ENCODE measurements around the gene C2CD4C.
A peak's percentile ranks its signal among the peaks of the same experiment; 100 is the strongest.
"Not testable (repeated sequence)": the region's sequence is repeated elsewhere in the genome, so short reads cannot be mapped to it uniquely, and the experiment has no call there.

The C2CD4C gene

GRCh38 chr19:413756-414420 is 4.9 kb upstream of the C2CD4C start:
- no peak for DNase-seq (ENCODE audit: low spot score)

- no peak for DNase-seq (ENCODE audit: low spot score)
Observed at GRCh38 chr19:412356-413355, 3.7 kb upstream of the C2CD4C start.

DNA sequence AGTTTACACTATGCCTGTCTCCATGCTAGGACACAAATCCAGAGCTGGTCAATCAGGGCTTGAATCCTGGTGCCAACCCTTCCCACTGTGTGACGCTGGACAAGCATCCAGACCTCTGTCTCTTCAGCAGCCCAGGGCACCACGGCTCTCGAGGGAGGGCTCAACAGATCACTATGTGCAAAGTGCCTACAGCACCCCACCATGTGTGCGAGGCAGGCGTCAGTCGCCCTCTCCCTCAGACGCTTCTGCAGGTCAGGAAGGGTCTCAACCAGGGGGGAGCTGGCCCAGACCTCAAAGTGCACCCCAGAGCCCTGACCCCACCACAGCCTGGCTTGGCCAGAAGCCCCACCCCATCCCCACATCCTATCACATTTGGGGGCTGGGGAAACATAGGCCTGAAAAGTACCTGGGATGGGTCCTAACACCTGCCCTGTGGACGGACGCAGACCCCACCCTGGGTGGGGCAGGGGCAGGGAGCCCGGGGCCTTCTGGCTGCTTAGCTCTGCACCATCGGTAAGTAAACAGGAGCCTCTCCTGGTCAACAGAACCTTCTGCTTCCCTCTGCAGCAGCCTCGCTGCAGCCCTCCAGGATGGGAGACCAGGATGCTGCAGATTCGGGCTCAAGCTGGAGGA is 2.9 kb upstream of the C2CD4C start:
- no peak for DNase-seq (ENCODE audit: low spot score)

GRCh38 chr19:411121-411722 is 2.3 kb upstream of the C2CD4C start:
- DNase-seq (ENCODE audit: low spot score), result not testable (repeated sequence)

- DNase-seq (ENCODE audit: low spot score), result no peak
Observed at GRCh38 chr19:410243-410781, 1.4 kb upstream of the C2CD4C start.

DNA sequence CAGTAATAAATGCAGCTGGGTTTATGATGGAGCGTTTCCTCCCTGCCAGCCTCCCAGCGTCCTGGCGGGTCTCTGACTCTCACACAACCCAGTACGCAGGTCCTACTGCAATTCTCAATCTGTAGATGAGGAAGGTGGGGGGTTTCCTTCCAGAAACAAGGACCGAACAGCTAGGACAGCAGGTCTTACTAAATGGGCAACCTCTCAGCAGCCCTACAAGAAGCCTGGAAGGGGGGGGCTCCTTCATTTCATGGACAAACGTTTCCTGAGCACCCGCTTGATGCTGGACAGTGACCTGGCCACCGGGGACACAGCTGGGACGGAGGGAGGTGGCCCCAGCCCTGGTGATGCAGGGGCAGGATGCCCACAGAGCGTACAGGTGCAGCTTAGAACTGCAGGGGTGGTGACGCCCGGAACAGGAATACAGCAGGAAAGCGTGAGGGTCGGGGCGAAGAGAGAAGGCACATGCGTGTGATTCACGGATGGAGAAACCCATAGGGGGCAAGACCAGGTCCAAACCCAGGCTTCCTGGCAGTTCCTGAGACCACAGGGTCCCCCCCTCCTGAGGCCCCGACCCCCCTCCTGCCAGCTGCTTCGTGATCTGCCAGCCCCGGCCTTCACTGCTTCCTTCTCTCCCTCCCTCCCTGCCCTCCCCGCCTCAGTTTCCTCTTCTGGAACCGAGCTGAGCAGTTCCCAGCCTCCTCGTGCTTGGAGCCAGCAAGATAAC is 732 bp upstream of the C2CD4C start:
- DNase-seq (ENCODE audit: low spot score), result peak; percentile 14

DNA sequence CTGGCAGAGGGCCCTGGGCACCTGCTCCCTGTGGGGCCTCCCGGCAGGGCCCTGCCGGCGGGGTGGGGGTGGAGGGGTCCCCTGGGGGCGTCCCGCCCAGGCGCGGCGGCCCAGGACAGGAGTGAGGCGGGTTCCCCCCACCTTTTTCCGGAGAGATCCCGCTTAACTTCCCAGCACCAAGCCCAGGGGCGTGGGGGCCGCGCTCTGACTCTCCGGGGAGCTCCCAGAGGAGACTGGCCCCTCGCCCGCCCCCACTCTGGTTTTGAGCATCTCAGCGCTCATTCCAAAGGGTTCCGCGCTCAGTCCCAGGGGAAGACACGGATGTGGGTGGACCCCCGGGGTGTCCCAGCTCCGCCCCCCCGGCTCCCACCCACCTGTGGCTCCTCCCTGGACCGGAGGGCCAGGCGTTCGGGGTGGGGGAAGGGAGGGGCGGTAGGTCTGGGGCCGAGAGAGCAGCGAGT is 476 bp downstream of the C2CD4C start:
- peak; percentile 56 for DNase-seq (ENCODE audit: low spot score)

- no peak for DNase-seq (ENCODE audit: low spot score)
Observed at GRCh38 chr19:407511-408440, 1.2 kb downstream of the C2CD4C start.

GRCh38 chr19:406971-407510 is 1.9 kb downstream of the C2CD4C start:
- no peak for DNase-seq (ENCODE audit: low spot score)

- no peak for DNase-seq (ENCODE audit: low spot score)
Observed at GRCh38 chr19:406135-406781, 2.7 kb downstream of the C2CD4C start.

DNA sequence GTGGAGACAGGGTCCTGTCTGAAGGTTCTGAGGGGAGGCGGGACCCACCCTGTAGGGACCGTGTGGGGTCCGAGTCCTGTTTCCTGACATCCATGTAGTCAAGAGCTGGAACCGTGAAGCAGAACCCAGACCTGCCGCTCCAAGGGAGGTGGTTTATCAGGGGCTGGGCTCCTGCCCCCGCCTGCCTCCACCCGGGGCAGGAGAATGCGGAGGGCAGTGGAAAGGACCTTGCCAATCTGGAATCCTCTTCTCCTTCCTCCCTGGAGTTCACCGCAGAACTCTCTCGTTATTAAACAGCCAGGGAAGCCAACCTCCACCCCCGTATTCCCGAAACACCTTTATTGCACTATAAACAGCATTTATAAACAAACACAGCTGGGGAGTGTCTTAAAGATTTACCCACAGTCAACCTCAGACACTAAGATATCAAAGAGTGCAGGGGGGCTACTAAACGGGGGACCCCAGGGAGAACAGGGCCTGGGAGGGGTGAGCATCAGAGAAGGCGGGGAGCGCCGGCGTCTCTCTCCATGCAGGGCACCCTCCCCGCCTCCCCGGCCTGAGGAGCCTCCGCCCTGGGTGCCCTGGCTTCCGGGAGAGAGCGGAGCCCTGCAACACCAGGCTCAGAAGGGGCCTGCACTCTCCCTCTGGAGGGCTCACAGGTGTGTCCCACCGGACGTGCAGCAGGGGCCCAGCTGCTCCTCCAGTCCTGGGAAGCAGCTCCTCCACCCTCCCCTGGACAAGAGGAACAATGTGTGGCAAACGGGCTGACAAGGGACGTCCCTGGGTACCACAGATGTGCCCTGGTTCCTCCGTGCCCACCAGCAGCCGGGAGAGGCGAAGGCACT is 3.6 kb downstream of the C2CD4C start:
- no peak for DNase-seq (ENCODE audit: low spot score)

GRCh38 chr19:403221-404027 is 5.5 kb downstream of the C2CD4C start:
- DNase-seq (ENCODE audit: low spot score), result no peak

GRCh38 chr19:402786-403185 is 6.2 kb downstream of the C2CD4C start:
- DNase-seq (ENCODE audit: low spot score), result no peak

- DNase-seq (ENCODE audit: low spot score), result no peak
Observed at GRCh38 chr19:401866-402511, 7.0 kb downstream of the C2CD4C start.

- DNase-seq (ENCODE audit: low spot score), result no peak
Observed at GRCh38 chr19:400976-401865, 7.7 kb downstream of the C2CD4C start.

GRCh38 chr19:399370-399769 is 9.6 kb downstream of the C2CD4C start:
- DNase-seq (ENCODE audit: low spot score), result no peak

All from RKO (cell line).